Measurements from ENCODE around the gene PKD1L1. TPM values are rescaled to one million over a fixed set of nuclear protein-coding genes. Genes with fewer than 3 reads are reported as not detected.
"Not testable (repeated sequence)": the region's sequence is repeated elsewhere in the genome, so short reads cannot be mapped to it uniquely, and the experiment has no call there.

PKD1L1 gene
- total RNA-seq, 2 donors from 2014 or later: 0.59 to 40.9 TPM

- 82% methylated on average over 6 of the region's 6 CpGs for WGBS
- Histone ChIP-seq H3K27ac (no peak overlapping the region), H3K4me1 (replicated peaks) (peaks cover 6% of the 10 kb centered on the region), H3K4me3 (no peak overlapping the region), H3K27me3 (replicated peaks; ENCODE audit: insufficient read depth) (no peaks in the 10 kb centered on the region), H3K9me3 (no peaks in the 10 kb centered on the region), H3K36me3 (no peaks in the 10 kb centered on the region)
- TF ChIP-seq POLR2AphosphoS5 (IDR thresholded peaks at IDR 0.05) (no peak), CTCF (IDR thresholded peaks at IDR 0.05) (no peak)
- intact Hi-C loops (cut with DNase I): no loop called here
- DNase-seq (ENCODE audit: low spot score): no peak
These were observed 145.2 kb downstream of the PKD1L1 start for GRCh38 chr7:47803025-47803424.

DNA sequence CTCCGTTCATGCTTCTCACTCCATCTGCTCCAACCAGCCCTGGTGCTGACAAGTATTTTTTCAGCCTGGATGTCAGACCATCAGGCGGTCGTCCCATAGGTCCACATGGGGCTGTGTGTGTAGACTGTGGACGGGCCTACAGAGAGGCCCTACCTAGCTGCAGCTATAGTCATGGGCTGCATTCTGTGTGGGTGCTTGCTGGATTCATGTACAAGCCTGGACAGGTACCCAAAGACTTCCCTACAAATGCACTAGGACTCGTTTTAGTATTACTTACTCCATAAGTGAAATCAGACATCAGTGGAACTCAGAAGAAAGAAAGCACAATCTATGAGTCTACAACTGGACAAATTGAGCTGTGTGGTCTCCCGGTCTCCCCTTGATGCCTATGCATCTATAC, 146.8 kb downstream of the PKD1L1 start:
- Histone ChIP-seq H3K27me3 (replicated peaks; ENCODE audit: insufficient read depth) (no peaks in the 10 kb centered on the region), H3K9me3 (no peaks in the 10 kb centered on the region), H3K27ac (no peak overlapping the region), H3K36me3 (no peaks in the 10 kb centered on the region), H3K4me1 (replicated peaks) (peaks cover 3% of the 10 kb centered on the region), H3K4me3 (no peak overlapping the region)
- intact Hi-C loops (cut with DNase I): no loop called here
- no peak for DNase-seq (ENCODE audit: low spot score)
- TF ChIP-seq POLR2A (IDR thresholded peaks at IDR 0.05): no peak
- no peak for TF ChIP-seq POLR2AphosphoS5 (IDR thresholded peaks at IDR 0.05)
- no peak for TF ChIP-seq CTCF (IDR thresholded peaks at IDR 0.05)
- 76% methylated on average over 6 of the region's 6 CpGs for WGBS

DNA sequence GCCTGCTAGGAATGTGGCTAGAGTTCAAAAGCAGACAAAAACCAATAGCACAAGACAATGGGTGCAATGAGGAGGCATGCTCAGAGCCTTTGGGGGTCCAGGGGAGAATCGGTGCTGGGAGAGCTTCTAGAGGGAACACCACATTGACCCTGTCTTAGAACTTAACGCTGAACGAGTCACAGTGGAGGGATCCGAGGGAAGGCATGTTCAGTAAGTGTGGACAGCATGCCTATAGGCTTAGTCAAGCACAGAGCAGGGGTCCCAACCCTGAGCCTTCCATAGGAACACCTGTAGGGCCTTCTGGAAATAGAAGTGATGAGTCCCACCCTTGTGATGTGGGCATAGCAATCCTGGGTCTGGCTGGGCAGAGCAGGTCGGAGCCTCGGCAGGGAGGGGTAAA, 148.7 kb downstream of the PKD1L1 start:
- 93% methylated on average over 6 of the region's 6 CpGs for WGBS

DNA sequence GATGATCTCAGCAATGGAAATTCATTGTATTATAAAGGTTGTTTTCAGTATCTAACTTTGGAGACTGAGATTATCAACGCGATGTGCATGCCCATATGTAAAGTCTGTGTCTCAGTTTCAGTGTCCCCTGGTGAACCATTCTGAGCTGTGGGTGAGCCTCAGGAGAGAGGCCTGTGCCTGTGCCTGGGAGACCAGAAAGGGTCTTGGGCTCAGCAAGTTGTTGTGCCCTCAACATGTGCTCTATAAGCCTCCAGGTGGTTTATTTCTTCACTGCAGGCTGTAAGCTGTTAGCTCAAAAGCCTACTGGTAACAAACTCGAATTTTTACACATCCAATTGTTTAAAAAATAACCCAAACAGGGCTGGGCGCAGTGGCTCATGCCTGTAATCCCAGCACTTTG, 151.9 kb downstream of the PKD1L1 start:
- H3K27me3 ChIP-seq (replicated peaks; ENCODE audit: insufficient read depth): no peaks in the 10 kb centered on the region
- H3K4me1 ChIP-seq (replicated peaks): no peaks in the 10 kb centered on the region
- intact Hi-C loops (cut with DNase I): no loop called here
- H3K9me3 ChIP-seq: no peaks in the 10 kb centered on the region
- no peak overlapping the region for H3K27ac ChIP-seq
- H3K36me3 ChIP-seq: no peaks in the 10 kb centered on the region
- TF ChIP-seq POLR2AphosphoS5 (IDR thresholded peaks at IDR 0.05): no peak
- no peak for TF ChIP-seq POLR2A (IDR thresholded peaks at IDR 0.05)
- TF ChIP-seq CTCF (IDR thresholded peaks at IDR 0.05): no peak
- no peak overlapping the region for H3K4me3 ChIP-seq
- WGBS: 82% methylated on average over 4 of the region's 4 CpGs
- DNase-seq (ENCODE audit: low spot score): no peak

More for the DNA sequence above, 148.7 kb downstream of the PKD1L1 start:
- intact Hi-C loops (cut with DNase I): no loop called here
- no peak for TF ChIP-seq CTCF (IDR thresholded peaks at IDR 0.05)
- no peak for TF ChIP-seq POLR2AphosphoS5 (IDR thresholded peaks at IDR 0.05)
- TF ChIP-seq POLR2A (IDR thresholded peaks at IDR 0.05): no peak
- no peaks in the 10 kb centered on the region for H3K36me3 ChIP-seq
- H3K27me3 ChIP-seq (replicated peaks; ENCODE audit: insufficient read depth): no peaks in the 10 kb centered on the region
- no peak overlapping the region for H3K27ac ChIP-seq
- no peak for DNase-seq (ENCODE audit: low spot score)
- no peak overlapping the region for H3K4me3 ChIP-seq
- no peaks in the 10 kb centered on the region for H3K4me1 ChIP-seq (replicated peaks)
- no peaks in the 10 kb centered on the region for H3K9me3 ChIP-seq

- no peak for DNase-seq (ENCODE audit: low spot score)
- TF ChIP-seq CTCF (IDR thresholded peaks at IDR 0.05) (no peak), POLR2A (IDR thresholded peaks at IDR 0.05) (no peak), POLR2AphosphoS5 (IDR thresholded peaks at IDR 0.05) (no peak)
- no peak overlapping the region for H3K4me3 ChIP-seq
- H3K36me3 ChIP-seq: no peaks in the 10 kb centered on the region
- no peaks in the 10 kb centered on the region for H3K27me3 ChIP-seq (replicated peaks; ENCODE audit: insufficient read depth)
- WGBS: 67% methylated on average over 2 of the region's 2 CpGs
- H3K4me1 ChIP-seq (replicated peaks): no peaks in the 10 kb centered on the region
- no peak overlapping the region for H3K27ac ChIP-seq
- intact Hi-C loops (cut with DNase I): no loop called here
- H3K9me3 ChIP-seq: no peaks in the 10 kb centered on the region
These were observed 152.6 kb downstream of the PKD1L1 start for GRCh38 chr7:47795631-47796030.

DNA sequence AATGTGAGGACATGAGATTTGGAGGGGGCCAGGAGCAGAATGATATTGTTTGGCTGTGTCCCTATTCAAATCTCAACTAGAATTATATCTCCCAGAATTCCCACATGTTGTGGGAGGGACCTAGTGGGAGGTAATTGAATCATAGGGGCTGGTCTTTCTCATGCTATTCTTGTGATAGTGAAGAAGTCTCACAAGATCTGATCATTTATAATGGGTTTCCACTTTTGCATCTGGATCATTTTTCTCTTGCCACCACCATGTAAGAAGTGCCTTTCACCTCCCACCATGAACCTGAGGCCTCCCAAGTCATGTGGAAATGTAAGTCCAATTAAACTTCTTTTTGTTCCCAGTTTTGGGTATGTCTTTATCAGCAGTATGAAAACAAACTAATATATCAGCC, 153.1 kb downstream of the PKD1L1 start:
- H3K27me3 ChIP-seq (replicated peaks; ENCODE audit: insufficient read depth); H3K4me1 ChIP-seq (replicated peaks); H3K4me3 ChIP-seq; H3K27ac ChIP-seq; intact Hi-C loops (cut with DNase I); H3K36me3 ChIP-seq; DNase-seq (ENCODE audit: low spot score); H3K9me3 ChIP-seq: not testable (repeated sequence)

Measured in prostate gland (tissue), 2 donors.